Activated CD4-positive, alpha-beta T cell treated with anti-CD3 and anti-CD28 coated beads, Interleukin-2, Interleukin-6, amounts not matched to agents 100 ng/mL and 50 ng/mL, durations not matched to agents 16 hours and 8 hours (primary cell): ENCODE data around the gene HDGF.

Experiments
- DNase-seq: peaks from one replicate; pipeline ENCODE4 v3.0.0-alpha.2; 2020

Gene HDGF

GRCh38 chr1:156692925-156693847, 58.3 kb downstream of the HDGF start:
- DNase-seq: no peak

- DNase-seq: no peak
Measured at GRCh38 chr1:156692441-156692924, 59.0 kb downstream of the HDGF start.
